Skeletal muscle satellite cell (primary cell): ENCODE measurements around the gene ITGA6.
A peak's percentile ranks its signal among the peaks of the same experiment; 100 is the strongest.

Source experiments
- H3K27me3 ChIP-seq: 2 replicates; pipeline ENCODE4 v1.7.0; 2013; ENCODE audit warnings: low read length; ENCODE audit not compliant: control insufficient read depth, insufficient read depth
- H3K36me3 ChIP-seq: 2 replicates; pipeline ENCODE4 v1.7.0; 2013; ENCODE audit warnings: mild to moderate bottlenecking, control low read depth, low read length; ENCODE audit not compliant: insufficient read depth
- H3K4me1 ChIP-seq: 2 replicates; pipeline ENCODE4 v1.7.0; 2013; ENCODE audit warnings: low read length; ENCODE audit not compliant: control insufficient read depth, insufficient read depth
- H3K4me2 ChIP-seq: 2 replicates; pipeline ENCODE4 v1.7.0; 2013; ENCODE audit warnings: mild to moderate bottlenecking, low read length
- H3K4me3 ChIP-seq: 2 replicates; pipeline ENCODE4 v1.7.0; 2013; ENCODE audit warnings: low read length
- H3K9ac ChIP-seq: 2 replicates; pipeline ENCODE4 v1.7.0; 2013; ENCODE audit warnings: mild to moderate bottlenecking, low read depth, low read length, moderate library complexity
- H3K9me3 ChIP-seq: replicated peaks from 2 replicates; pipeline ENCODE4 v1.7.0; 2013; ENCODE audit warnings: mild to moderate bottlenecking, control low read depth, low read length

ITGA6 gene

GRCh38 chr2:172446474-172447063, 19.2 kb downstream of the ITGA6 start:
- H3K36me3 ChIP-seq = no peaks in the 10 kb centered on the region
- H3K9me3 ChIP-seq = no peaks in the 10 kb centered on the region
- H3K4me2 ChIP-seq = peak overlapping the region; percentile 6
- no peak overlapping the region for H3K4me3 ChIP-seq
- peaks cover 17% of the 10 kb centered on the region for H3K4me1 ChIP-seq
- H3K27me3 ChIP-seq = no peaks in the 10 kb centered on the region
- H3K9ac ChIP-seq = no peak overlapping the region

GRCh38 chr2:172447811-172448493, 20.6 kb downstream of the ITGA6 start:
- Histone ChIP-seq H3K4me2 (no peak overlapping the region), H3K4me3 (no peak overlapping the region), H3K36me3 (no peaks in the 10 kb centered on the region), H3K9me3 (no peaks in the 10 kb centered on the region), H3K27me3 (no peaks in the 10 kb centered on the region), H3K9ac (no peak overlapping the region), H3K4me1 (peaks cover 7% of the 10 kb centered on the region)

GRCh38 chr2:172448544-172449267, 21.3 kb downstream of the ITGA6 start:
- H3K9ac ChIP-seq = no peak overlapping the region
- H3K4me3 ChIP-seq = no peak overlapping the region
- H3K9me3 ChIP-seq = no peaks in the 10 kb centered on the region
- peaks cover 7% of the 10 kb centered on the region for H3K4me1 ChIP-seq
- no peaks in the 10 kb centered on the region for H3K36me3 ChIP-seq
- H3K4me2 ChIP-seq = no peak overlapping the region
- H3K27me3 ChIP-seq = no peaks in the 10 kb centered on the region

- Histone ChIP-seq H3K4me3 (no peak overlapping the region), H3K27me3 (no peaks in the 10 kb centered on the region), H3K4me1 (peaks cover 7% of the 10 kb centered on the region), H3K36me3 (no peaks in the 10 kb centered on the region), H3K9me3 (no peaks in the 10 kb centered on the region), H3K4me2 (no peak overlapping the region), H3K9ac (no peak overlapping the region)
These were observed 22.6 kb downstream of the ITGA6 start for GRCh38 chr2:172449911-172450550.

- H3K36me3 ChIP-seq = no peaks in the 10 kb centered on the region
- no peaks in the 10 kb centered on the region for H3K27me3 ChIP-seq
- H3K4me3 ChIP-seq = no peak overlapping the region
- no peak overlapping the region for H3K9ac ChIP-seq
- H3K9me3 ChIP-seq = no peaks in the 10 kb centered on the region
- peaks cover 4% of the 10 kb centered on the region for H3K4me1 ChIP-seq
- H3K4me2 ChIP-seq = no peak overlapping the region
These were observed 24.5 kb downstream of the ITGA6 start for GRCh38 chr2:172451923-172452322.

GRCh38 chr2:172452845-172453244, 25.5 kb downstream of the ITGA6 start:
- Histone ChIP-seq H3K4me3 (no peak overlapping the region), H3K4me1 (peaks cover 4% of the 10 kb centered on the region), H3K9me3 (no peaks in the 10 kb centered on the region), H3K4me2 (no peak overlapping the region), H3K36me3 (no peaks in the 10 kb centered on the region), H3K27me3 (no peaks in the 10 kb centered on the region), H3K9ac (no peak overlapping the region)

- H3K9me3 ChIP-seq = no peaks in the 10 kb centered on the region
- H3K9ac ChIP-seq = no peak overlapping the region
- H3K27me3 ChIP-seq = no peaks in the 10 kb centered on the region
- H3K4me3 ChIP-seq = no peak overlapping the region
- no peaks in the 10 kb centered on the region for H3K36me3 ChIP-seq
- no peak overlapping the region for H3K4me2 ChIP-seq
- peaks cover 4% of the 10 kb centered on the region for H3K4me1 ChIP-seq
These were observed 27.2 kb downstream of the ITGA6 start for GRCh38 chr2:172454404-172455120.

- Histone ChIP-seq H3K36me3 (no peaks in the 10 kb centered on the region), H3K4me2 (no peak overlapping the region), H3K4me1 (peaks cover 1% of the 10 kb centered on the region), H3K9me3 (no peaks in the 10 kb centered on the region), H3K9ac (no peak overlapping the region), H3K4me3 (no peak overlapping the region), H3K27me3 (no peaks in the 10 kb centered on the region)
These were observed 27.7 kb downstream of the ITGA6 start for GRCh38 chr2:172455121-172455515.

GRCh38 chr2:172456002-172456401, 28.6 kb downstream of the ITGA6 start:
- Histone ChIP-seq H3K9ac (no peak overlapping the region), H3K4me1 (no peaks in the 10 kb centered on the region), H3K4me3 (no peak overlapping the region), H3K27me3 (no peaks in the 10 kb centered on the region), H3K9me3 (no peaks in the 10 kb centered on the region), H3K36me3 (no peaks in the 10 kb centered on the region), H3K4me2 (no peak overlapping the region)

GRCh38 chr2:172457536-172457935, 30.1 kb downstream of the ITGA6 start:
- no peak overlapping the region for H3K9ac ChIP-seq
- H3K4me3 ChIP-seq = no peak overlapping the region
- H3K27me3 ChIP-seq = no peaks in the 10 kb centered on the region
- H3K4me2 ChIP-seq = no peak overlapping the region
- no peaks in the 10 kb centered on the region for H3K9me3 ChIP-seq
- H3K4me1 ChIP-seq = no peaks in the 10 kb centered on the region
- H3K36me3 ChIP-seq = no peaks in the 10 kb centered on the region

- H3K4me2 ChIP-seq = no peak overlapping the region
- H3K9ac ChIP-seq = no peak overlapping the region
- H3K27me3 ChIP-seq = no peaks in the 10 kb centered on the region
- no peaks in the 10 kb centered on the region for H3K36me3 ChIP-seq
- H3K4me3 ChIP-seq = no peak overlapping the region
- no peaks in the 10 kb centered on the region for H3K9me3 ChIP-seq
- H3K4me1 ChIP-seq = no peaks in the 10 kb centered on the region
These were observed 31.3 kb downstream of the ITGA6 start for GRCh38 chr2:172458561-172459124.
